GM19328 (cell line): ENCODE data around the gene PRDM16.

ENCODE experiments used
- ATAC-seq: cut with Tn5 transposase; IDR thresholded peaks from one replicate; pipeline ENCODE4 v1.9.1; 2021; ENCODE audit warnings: mild to moderate bottlenecking, moderate library complexity; ENCODE audit not compliant: unreplicated experiment

Gene PRDM16

DNA sequence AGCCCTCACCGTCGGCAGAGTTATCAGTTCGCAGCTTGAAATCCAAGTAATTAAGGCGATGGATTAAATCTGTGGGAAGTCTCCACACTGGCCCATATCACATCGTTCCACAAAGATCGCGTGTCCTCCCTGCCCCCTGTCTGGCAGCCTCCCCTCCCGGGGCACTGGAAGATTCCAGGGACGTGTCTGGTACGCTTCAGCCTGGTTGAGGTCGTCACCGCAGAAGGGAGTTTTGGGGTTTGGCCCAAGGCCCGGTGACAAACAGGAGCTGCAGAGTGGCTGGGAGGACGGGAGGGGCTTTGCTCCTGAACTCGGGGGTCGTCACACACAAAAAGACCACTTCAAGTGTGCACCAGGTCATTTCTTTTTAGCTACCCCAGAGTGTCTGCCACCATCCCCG, 51.1 kb downstream of the PRDM16 start:
- ATAC-seq, result no peak

DNA sequence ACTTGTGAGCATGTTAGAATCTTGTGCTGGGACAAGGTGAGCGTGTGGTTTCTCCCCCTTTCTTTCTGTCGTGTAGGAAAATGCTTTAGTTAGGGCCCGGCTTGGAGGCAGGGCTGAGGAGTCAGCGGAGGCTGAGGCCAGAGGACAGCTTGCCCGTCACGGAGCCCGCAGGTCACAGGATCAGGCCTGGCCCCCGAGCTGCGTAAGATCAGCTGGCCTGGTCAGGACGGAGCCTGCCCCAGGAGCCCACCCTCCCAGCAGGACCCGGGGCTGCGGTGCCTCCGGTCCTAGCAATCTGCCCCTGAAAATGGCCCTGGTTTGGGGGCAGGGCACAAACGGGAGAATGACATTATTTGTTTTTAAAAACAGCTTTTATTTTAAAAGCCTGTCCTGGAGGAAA, 52.0 kb downstream of the PRDM16 start:
- ATAC-seq, result no peak

DNA sequence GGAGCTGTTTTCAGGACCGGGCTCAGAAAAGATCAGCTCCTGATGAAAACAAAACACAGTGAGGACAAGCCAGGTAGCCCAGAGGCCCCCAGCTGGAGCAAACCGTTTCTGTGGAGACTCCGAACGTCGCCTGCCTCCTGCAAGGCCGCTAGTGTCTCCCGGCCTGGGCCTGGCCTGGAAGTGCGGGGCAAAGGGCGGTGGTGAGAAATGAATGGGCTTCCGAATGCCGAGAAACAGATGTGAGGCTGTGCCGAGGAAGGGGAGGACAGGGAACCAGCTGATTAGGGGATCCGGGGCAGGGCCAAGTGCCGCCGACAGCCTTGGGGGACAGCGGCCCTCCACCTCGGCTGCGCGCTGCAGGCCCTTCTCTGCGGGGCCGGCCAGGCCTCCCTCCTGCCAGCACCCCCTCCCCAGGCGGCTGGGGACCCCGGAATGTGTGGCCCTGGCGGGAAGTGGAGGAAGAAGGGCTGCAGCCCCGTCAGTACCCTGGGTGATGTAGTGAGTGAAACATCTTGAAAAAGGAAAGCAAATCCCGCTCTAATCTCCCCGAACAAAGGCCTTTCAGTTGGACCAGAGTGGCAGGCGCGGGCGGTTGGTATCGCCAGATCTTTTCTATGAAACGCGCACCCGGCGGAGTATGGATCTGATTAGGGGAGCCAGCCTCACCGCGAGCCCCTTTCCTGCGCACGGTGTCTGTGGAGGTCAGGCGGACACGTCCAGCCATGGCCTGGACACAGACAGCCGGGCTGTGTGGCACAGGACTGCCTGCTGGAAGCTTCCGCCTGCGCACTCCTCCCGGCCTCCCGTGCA, 52.6 kb downstream of the PRDM16 start:
- ATAC-seq, result no peak

DNA sequence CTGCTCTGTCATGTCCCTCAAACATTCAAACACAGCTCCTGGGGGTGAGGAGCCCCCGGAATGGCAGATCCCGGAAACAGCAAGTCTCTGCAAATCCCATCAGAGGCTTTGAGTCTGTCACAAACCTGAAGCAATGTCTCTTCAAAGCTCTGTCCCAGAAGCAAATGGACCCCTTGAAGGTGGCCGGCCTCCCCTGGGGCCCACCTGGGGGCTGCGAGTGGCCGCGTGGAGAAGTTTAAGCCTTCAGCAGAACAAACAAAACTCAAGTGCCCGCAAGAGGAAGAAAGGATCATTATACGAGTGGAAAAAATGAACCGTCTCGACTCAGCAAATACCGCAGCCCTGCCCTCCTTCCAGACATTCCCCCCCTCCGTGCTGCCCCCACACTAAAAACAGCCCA, 53.3 kb downstream of the PRDM16 start:
- no peak for ATAC-seq

DNA sequence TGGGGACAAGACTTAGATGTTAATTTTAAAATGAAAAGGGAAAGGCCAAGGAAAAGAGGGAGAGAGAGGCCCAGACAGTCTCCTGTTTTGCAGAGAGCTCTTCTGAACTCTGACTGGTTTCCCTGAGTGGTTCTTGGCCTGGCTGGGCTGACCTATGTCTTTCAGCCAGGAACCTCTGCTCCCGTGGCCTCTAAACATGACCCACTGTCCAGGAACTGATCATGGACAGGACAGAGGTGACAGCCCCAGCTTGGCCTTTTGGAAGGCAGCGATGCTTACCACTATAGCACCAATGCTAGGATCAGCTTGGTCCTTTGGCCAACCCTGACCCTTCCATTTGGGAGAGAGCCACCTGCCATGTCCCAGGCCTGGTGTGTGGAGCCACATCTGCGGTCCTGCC, 55.2 kb downstream of the PRDM16 start:
- ATAC-seq, result no peak

DNA sequence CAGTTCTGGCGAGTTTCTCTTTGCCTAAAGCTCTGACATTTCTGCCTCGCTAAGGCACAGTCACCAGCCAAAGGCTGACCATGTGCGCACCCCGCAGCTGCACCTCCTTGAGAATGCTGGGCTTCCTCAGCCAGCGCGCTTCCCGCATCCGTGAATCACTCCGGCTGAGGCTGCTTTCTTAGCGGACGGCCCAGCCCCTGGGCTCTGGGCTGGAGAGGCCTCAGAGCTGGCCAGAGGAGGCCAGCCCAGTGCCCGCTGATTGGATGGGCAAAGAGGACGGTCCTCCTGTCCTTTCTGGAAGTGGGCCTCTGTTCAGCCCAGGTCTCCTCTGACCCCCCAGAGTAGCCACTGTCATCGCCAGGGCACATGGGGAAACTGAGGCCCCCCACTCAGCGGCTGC, 56.1 kb downstream of the PRDM16 start:
- ATAC-seq, result no peak

DNA sequence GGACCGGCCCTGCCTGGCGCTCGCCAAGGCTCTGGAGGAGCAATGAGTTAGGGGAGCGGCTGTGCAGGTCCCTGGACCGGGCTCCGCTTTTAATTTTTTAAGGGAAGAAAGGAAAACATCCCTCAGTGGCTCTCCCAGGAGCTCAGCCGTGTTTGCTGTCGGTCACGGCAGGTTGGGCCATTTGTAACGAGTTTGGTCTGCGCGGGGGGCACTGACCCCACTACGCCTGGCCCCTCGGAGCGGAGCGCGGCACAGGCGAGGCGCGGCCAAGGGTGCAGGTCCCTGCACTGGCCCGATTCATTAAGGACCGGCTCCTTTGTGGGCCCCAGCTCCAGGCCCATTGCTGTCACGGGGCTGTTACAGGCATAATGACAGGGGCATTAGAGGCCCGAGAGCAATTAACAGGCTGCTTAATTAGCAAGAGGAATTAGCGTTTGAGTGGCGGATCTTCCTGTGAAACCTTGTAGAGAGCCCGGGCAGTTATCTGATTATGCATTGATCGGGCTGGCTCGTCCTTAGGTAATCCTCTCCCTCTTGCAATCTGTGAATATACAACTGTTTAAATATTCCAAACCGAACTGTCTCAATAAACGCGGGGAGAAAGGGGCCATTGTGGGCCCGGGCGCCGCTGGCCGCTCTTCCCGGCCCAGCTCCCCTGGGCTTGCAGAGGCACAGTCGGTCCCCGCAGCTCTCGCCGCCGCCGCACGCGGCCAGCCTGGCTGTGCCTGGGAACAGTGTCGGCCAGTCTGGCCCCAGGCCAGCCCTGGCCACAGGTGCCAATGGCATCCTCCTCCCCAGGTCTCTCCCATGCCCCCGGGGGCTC, 56.8 kb downstream of the PRDM16 start:
- ATAC-seq, result no peak

DNA sequence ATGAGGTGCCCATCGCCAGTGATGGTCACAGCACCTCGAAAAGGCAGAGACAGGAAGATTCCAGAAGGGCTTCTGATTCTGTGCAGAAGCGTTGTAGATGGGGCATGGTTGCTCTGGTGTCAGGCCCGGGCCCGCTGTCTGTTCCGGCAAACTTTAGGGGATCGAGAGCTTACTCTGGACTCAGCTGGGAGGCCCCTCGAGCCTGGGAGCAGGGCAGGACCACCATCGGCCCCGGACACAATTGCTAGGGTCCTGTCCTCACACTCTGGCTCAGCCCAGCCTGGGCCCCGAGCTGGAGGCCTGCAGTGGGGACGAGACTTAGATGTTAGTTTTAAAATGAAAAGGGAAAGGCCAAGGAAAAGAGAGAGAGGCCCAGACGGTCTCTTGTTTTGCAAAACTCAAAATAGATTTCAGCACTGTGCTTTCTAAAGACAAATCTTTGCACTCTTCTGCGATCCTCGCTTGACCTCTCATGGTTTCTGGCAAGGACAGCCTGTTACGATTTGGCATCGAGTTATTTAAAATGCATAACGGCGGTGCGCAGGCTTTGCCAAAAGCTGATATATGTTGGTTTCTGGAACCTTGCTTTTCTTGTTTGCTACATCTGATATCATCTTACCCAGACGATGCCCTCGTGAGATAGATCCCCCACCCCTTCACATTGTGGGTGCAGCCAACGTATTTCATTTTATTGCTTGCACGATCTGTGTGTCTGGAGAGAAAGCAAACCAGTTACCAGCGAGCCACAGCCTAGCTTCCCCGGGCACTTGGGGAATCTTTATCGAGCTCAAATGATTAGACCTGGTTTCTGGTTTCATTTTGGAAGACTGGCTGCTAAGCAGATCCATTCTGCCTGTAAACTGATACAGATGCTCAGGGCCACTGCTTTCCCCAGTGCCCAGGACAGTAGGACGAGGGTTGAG, 58.0 kb downstream of the PRDM16 start:
- no peak for ATAC-seq

DNA sequence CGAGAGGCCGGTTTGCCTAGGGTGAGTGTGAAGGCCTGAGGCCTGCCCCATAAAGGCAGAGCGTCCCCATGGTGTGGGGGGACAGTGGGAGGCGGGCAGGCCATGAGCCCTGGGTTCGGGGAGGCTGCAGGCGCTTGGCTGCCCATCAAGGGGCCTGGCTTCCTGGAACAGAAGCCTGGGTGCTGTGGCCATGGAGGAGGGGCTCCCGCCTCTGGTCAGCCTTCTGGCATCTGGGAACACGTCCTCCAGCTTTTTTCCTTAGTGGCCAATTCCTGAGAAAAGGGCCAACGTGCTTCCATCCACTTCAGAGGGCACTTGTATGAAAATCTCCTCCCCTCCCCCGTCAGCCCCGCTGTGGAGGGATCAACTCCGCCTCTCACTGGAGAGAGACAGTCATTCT, 58.7 kb downstream of the PRDM16 start:
- ATAC-seq, result no peak

DNA sequence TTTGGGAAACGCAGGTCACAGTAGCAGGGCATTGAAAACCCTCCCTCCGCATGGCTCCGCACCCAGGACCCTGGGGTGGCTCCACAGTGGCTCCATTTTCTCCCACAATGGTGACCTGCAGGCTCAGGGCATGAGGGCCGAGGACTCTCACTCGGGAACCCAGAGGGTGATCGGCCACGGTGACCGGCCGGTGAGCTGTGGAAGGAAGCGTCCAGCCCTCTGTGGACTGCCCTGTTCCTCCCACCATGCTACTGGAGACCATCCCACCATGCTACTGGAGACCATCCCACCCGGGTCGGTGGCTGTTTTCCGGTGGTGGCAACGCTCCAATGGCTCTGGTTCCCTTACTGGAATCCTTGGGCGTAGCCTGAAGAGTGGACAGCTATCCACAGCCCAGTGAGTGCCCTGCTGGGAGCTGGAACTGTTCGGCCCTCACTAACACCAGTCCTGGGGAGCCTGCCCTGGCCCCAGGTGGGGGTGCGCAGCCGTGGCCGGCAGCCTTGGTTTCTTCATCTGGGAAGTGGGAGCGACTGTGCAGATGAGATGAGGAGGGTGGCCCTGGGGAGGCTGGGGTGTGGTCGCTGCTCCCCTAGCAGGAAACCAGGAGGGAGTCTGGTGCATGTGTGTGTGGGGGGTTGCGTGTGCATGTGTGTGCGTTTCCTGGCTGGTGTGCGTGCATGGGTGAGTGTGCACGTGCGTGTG, 59.6 kb downstream of the PRDM16 start:
- no peak for ATAC-seq

DNA sequence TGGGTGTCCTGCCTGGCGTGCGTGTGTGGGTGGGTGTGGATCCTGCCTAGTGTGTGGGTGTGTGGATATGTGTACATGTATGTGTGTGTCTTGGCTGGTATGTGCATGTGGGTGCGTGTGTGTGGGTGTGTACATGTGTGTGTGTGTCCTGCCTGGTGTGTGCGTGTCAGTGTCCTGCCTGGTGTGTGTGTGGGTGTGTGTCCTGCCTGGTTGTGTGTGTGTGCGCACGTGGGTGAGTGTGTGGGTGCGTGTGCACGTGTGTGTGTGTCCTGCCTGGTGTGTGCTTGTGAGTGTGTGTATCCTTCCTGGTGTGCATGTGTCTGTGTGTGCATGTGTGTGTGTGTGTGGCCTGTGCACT, 60.1 kb downstream of the PRDM16 start:
- ATAC-seq, result no peak

DNA sequence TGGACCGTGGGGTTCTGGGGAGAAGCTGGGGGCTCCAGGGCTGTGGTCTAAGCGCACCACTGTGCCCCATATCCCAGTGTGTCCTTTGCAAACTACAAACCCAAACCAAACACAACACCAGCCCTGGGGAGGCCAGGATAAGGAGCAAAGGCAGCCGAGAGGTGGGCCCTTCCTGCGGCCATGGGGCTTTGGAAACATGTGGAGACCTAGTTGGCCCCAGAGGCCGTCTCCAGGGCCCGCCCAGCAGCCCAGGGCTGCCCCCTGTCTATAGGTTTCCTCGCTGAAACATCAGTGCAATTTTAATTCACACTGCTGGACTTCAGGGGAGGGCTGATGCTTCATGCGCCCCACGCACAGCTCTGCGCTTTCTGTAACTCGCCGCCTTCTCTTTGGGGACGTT, 61.3 kb downstream of the PRDM16 start:
- no peak for ATAC-seq

DNA sequence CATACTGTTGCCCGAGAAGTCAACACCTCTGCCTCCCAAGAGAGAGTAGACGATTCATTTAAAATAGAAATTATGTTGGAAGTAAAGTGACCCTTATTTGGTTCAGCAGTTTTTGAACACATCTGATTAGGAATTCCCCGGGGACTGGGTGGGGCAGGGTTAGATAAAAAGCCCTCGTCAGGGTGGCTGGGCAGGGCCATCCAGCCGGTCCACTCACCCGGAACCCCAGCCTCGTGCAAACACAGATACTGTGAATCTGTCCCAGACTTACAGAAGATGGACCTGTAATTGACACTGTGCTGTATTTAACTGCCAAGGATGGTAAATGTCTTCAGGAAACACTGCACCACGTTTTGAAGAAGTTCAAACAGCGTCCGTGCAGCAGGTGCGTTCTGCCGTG, 63.7 kb downstream of the PRDM16 start:
- ATAC-seq, result no peak

DNA sequence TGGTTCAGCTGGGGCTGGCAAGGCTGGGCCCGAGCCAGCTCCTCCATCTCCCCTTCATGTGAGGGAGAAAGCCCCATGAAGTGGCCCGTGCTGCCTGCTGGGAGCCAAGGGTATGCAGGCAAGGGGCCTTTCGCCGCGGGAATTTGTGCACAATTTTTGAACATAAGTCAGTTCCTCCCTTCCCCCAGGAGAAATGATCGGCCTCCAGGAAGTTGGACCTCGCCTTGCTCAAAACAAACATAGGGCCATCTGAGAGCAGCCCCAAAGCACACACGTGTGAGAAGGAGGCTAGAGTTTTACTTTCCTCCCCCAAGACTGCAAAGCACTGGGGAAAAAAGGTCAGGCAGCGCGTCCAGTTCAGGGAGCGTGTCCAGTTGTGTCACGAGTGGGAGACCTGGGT, 64.7 kb downstream of the PRDM16 start:
- no peak for ATAC-seq

DNA sequence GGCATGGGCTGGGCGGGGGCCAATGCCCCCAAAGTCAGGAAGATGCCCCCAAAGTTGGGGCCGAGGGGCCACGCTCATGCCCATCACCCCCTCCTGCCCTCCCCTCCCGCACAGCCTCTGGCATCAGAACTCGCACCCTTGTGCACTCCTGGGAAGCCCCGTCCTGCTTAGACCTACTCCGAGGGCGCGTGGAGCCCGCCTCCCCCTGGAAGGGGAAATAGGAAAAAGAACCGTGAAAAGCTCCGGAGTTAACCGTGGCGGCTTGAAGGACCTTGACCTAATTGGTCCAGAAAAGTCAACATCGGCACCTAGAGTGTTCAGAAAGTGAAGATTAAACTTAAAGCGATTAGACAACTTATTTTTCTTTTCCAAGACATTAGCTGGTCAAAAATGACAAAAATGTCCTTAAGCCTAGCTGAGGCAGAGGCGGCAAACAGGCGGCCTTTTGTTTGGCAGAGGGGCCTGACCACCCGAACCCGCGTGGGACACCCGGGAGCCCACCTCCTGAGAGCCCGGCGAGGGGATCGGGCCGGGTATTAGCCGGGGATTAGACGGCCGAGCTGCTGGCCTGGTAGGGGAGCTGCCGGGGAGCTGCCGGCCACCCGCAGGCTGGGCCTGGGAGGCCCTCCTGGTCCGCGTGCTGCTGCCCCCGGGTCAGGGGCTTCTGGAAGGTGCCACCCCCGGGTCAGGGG, 65.5 kb downstream of the PRDM16 start:
- no peak for ATAC-seq

DNA sequence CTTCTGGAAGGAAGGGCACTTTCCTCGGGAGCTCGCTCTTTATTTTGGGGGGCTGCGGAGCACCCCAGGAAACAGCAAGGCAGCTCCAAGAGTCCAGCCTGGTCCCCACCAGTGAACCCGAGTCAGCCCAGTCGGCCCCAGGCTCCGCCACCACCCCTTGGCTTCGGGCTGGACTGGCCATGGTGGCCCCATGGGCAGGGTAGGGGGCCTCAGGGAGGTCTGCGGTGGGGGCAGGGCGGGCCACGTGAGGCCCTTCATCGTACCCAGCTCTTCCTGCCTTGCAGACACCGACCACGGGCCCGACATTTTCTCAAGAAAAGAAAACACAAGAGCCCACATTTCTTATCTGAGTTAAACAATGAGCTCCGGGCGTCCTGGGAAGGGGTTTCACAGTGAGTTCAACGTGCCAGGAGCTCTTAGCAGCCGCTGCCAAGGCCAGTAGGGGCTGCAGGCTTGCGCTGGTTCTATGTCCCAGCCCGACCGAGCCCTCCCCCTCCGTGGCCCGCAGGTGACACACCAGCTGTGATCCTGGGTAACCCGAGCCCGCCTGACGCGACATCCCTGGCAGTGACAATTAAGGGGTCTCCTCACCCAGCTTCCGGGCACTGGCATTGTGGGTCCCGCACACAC, 66.2 kb downstream of the PRDM16 start:
- no peak for ATAC-seq

DNA sequence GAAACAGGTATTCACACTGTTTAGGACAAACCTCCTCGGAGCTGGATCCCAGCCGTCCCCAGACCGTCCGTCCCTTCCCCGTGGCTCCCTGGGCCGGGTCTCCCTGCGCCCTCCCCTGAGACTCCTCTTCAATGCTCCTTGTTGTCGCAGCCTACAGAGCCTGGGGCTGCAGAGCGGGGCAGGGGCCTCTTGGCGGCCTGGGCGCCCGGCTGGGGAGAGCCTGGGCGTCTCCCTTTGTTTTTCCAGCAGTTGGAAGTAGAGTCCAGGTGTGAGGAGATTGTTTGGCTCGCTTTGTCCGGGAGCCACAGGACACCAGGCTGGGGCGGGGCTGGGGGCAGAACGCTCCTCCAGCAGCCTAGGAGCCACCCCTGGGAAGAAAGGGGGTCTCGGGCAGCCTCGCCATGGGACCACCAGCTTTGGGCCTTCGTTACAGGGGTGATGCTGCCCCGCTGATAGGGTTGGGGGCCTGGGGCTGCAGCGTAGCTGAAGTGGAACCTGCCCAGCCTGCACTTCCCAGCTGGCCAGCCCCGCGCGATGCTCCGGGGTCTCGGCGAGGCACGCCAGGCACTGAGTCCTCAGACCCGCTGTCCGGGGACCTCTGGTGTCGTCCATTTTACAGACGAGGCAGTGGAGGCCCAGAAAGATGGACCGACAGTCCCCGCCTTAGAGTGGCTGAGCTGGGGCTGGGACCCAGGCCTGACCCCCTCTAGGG, 66.9 kb downstream of the PRDM16 start:
- no peak for ATAC-seq

DNA sequence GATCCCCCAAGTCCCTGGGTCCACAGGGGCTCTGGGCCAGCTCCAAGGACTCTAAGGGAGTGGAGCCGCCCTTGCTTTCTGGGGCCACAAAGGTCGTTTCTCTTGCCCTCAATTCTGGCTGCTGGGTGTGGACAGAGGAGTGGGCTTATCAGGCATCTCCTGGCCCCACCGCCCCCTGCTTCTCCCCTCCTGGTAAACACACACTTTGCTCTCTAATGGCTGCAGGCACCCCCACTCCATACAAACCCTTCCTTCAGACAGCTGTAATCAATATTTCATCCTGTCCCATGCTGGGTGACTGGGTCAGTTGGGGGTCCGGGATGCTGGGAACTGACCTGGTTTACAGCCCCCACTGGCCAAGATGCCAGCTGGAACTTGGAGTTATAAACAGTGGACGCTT, 67.5 kb downstream of the PRDM16 start:
- no peak for ATAC-seq
